ENCODE results near the gene CCL22.

DNA sequence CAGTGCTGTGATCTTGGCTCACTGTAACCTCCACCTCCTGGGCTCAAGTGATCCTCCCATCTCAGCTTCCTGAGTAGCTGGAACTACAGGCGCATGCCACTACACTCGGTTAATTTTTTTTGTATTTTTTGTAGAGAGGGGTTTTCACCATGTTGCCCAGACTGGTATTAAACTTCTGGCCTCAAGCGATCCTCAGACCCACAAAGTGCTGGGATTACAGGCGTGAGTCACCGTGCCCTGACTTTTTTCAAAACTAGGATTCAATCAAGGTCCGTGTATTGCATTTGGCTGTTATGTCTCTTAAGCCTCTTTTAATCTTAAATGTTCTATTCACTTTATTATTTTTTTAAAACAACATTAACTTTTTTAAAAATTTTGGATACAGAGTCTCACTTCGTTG, 4.3 kb upstream of the CCL22 start:
- TF ChIP-seq POLR2A (IDR thresholded peaks at IDR 0.05; ENCODE audit: low read depth), result no peak
- TF ChIP-seq, protein P1, sequence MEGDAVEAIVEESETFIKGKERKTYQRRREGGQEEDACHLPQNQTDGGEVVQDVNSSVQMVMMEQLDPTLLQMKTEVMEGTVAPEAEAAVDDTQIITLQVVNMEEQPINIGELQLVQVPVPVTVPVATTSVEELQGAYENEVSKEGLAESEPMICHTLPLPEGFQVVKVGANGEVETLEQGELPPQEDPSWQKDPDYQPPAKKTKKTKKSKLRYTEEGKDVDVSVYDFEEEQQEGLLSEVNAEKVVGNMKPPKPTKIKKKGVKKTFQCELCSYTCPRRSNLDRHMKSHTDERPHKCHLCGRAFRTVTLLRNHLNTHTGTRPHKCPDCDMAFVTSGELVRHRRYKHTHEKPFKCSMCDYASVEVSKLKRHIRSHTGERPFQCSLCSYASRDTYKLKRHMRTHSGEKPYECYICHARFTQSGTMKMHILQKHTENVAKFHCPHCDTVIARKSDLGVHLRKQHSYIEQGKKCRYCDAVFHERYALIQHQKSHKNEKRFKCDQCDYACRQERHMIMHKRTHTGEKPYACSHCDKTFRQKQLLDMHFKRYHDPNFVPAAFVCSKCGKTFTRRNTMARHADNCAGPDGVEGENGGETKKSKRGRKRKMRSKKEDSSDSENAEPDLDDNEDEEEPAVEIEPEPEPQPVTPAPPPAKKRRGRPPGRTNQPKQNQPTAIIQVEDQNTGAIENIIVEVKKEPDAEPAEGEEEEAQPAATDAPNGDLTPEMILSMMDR (IDR thresholded peaks at IDR 0.05), result no peak

Measured in esophagus muscularis mucosa (tissue), 3 donors.